Right ventricle myocardium superior (tissue), 1 donor: ENCODE data around the gene CDC16. TPM values are rescaled to one million over a fixed set of nuclear protein-coding genes. Genes with fewer than 3 reads are reported as not detected.
A peak's percentile ranks its signal among the peaks of the same experiment; 100 is the strongest.

Experiments used
- ATAC-seq: fragments of 200-7000 bp; cut with Tn5 transposase; one replicate; pipeline ENCODE4 v1.9.1; 2020; ENCODE audit warnings: mild to moderate bottlenecking; ENCODE audit not compliant: poor library complexity
- DNase-seq: peaks from one replicate; pipeline ENCODE4 v3.0.0-alpha.2; 2020
- intact Hi-C: fragments of 100-400 bp; cut with DNase I; formaldehyde crosslinking; loops from one replicate; pipeline ENCODE4 v1.11.2; 2022
- total RNA-seq: library from RNA; stranded (reverse); fragmentation: NEBNext Ultra II Directional; extraction: Animal tissue kit (Norgen Biotek cat#: 25700); gene quantifications from one replicate; pipeline ENCODE4 v1.2.1, GENCODE V29; 2021
- donor health status: DM: no; HTN: yes; CAD: no; lungs with severe emphysema.

The CDC16 gene
- total RNA-seq, 1 donor from 2014 or later: 34.2 TPM

GRCh38 chr13:114284680-114285079, 50.0 kb downstream of the CDC16 start:
- no peak for DNase-seq
- intact Hi-C loops: no loop called here

GRCh38 chr13:114285166-114285808, 50.6 kb downstream of the CDC16 start:
- ATAC-seq (no peak), DNase-seq (no peak)
- intact Hi-C loops: no loop called here

More at GRCh38 chr13:114284680-114285079, 50.0 kb downstream of the CDC16 start:
- no peak for ATAC-seq

- intact Hi-C loops: no loop called here
- DNase-seq (no peak), ATAC-seq (no peak)
Observed at GRCh38 chr13:114286808-114287207, 52.1 kb downstream of the CDC16 start.

GRCh38 chr13:114288157-114288591, 53.5 kb downstream of the CDC16 start:
- intact Hi-C loops: no loop called here
- no peak for DNase-seq
- ATAC-seq: no peak

- intact Hi-C loops: no loop called here
- no peak for ATAC-seq
- DNase-seq: no peak
Observed at GRCh38 chr13:114296448-114296847, 61.8 kb downstream of the CDC16 start.

- intact Hi-C loops: no loop called here
- ATAC-seq (no peak), DNase-seq (no peak)
Observed at GRCh38 chr13:114296902-114297301, 62.2 kb downstream of the CDC16 start.

- DNase-seq (no peak), ATAC-seq (no peak)
- intact Hi-C loops: no loop called here
Observed at GRCh38 chr13:114298866-114299265, 64.2 kb downstream of the CDC16 start.

GRCh38 chr13:114299604-114300305, 65.1 kb downstream of the CDC16 start:
- DNase-seq (no peak), ATAC-seq (no peak)
- intact Hi-C loops: no loop called here

- intact Hi-C loops: no loop called here
- no peak for DNase-seq
- ATAC-seq: no peak
Observed at GRCh38 chr13:114303700-114304327, 69.1 kb downstream of the CDC16 start.

- DNase-seq: no peak
- ATAC-seq: no peak
- intact Hi-C loops: no loop called here
Observed at GRCh38 chr13:114304346-114305034, 69.8 kb downstream of the CDC16 start.

- intact Hi-C loops: no loop called here
- ATAC-seq (no peak), DNase-seq (no peak)
Observed at GRCh38 chr13:114309086-114309485, 74.4 kb downstream of the CDC16 start.

- intact Hi-C loops: no loop called here
- ATAC-seq (no peak), DNase-seq (no peak)
Observed at GRCh38 chr13:114309806-114310410, 75.2 kb downstream of the CDC16 start.

GRCh38 chr13:114310956-114311355, 76.3 kb downstream of the CDC16 start:
- no peak for ATAC-seq
- no peak for DNase-seq
- intact Hi-C loops: no loop called here

GRCh38 chr13:114311387-114311786, 76.7 kb downstream of the CDC16 start:
- intact Hi-C loops: no loop called here
- DNase-seq (no peak), ATAC-seq (no peak)

GRCh38 chr13:114311908-114312307, 77.2 kb downstream of the CDC16 start:
- ATAC-seq: no peak
- intact Hi-C loops: no loop called here
- DNase-seq: no peak

- intact Hi-C loops: no loop called here
- no peak for ATAC-seq
- no peak for DNase-seq
Observed at GRCh38 chr13:114313061-114313860, 78.6 kb downstream of the CDC16 start.

- peak; percentile 97 for ATAC-seq
- intact Hi-C loops: no loop called here
- peak; percentile 99 for DNase-seq
Observed at GRCh38 chr13:114314074-114314912, 79.6 kb downstream of the CDC16 start, which contains the start of gene CHAMP1. CHAMP1 (plus strand) TSS chr13:114314503; CDS start chr13:114323843, 9,340 bp downstream.
